Measurements from ENCODE around the gene KCNQ1. TPM values are rescaled to one million over a fixed set of nuclear protein-coding genes. Genes with fewer than 3 reads are reported as not detected.

KCNQ1 gene
- total RNA-seq, 1 experiment from 2014 or later, result 10.7 TPM

GRCh38 chr11:2410616-2411015, 34.2 kb upstream of the KCNQ1 start:
- H3K4me3 ChIP-seq (replicated peaks in 1 of 2; ENCODE audit: low read depth in 1 of 2, low read length in 2 of 2), result no peak overlapping the region
- no peaks in the 10 kb centered on the region for H4K20me1 ChIP-seq (ENCODE audit: insufficient read depth)
- H3K9ac ChIP-seq (ENCODE audit: low read length), result no peak overlapping the region
- no peaks in the 10 kb centered on the region for H3K9me3 ChIP-seq (ENCODE audit: control insufficient read depth in 1 of 2, insufficient read depth in 1 of 2, low read depth in 1 of 2, low read length in 2 of 2)
- no peaks in the 10 kb centered on the region for H3K79me2 ChIP-seq (ENCODE audit: insufficient read depth, low read length)
- no peak overlapping the region for H2AFZ ChIP-seq (ENCODE audit: low read depth, low read length, poor library complexity, severe bottlenecking)
- ChIA-PET CTCF (no interaction called here), POLR2A (no interaction called here), RAD21 (ENCODE audit: low non-redundant PET in 1 of 2, low total read pairs in 2 of 2, uncharacterized antibody in 2 of 2, unreplicated experiment in 2 of 2) (no interaction called here)
- ATAC-seq, result no peak
- DNase-seq (ENCODE audit: low read depth, low spot score), result no peak
- H3K4me2 ChIP-seq (ENCODE audit: low read length), result no peak overlapping the region
- TF ChIP-seq ZFX (IDR thresholded peaks at IDR 0.05) (no peak), YY1 (IDR thresholded peaks at IDR 0.05; ENCODE audit: extremely low read depth, insufficient replicate concordance, low read depth, low read length) (no peak), EGR1 (IDR thresholded peaks at IDR 0.05; ENCODE audit: low read depth) (no peak), ZNF274 (IDR thresholded peaks at IDR 0.05; ENCODE audit: low read depth, low read length) (no peak), ELF1 (IDR thresholded peaks at IDR 0.05; ENCODE audit: borderline replicate concordance, low read depth) (no peak), REST (IDR thresholded peaks at IDR 0.05; ENCODE audit: low read depth) (no peak), CEBPB (IDR thresholded peaks at IDR 0.05; ENCODE audit: low read depth) (no peak), SRF (IDR thresholded peaks at IDR 0.05; ENCODE audit: low read depth) (no peak), CBX3 (IDR thresholded peaks at IDR 0.05; ENCODE audit: low read depth) (no peak), POLR2AphosphoS5 (IDR thresholded peaks at IDR 0.05; ENCODE audit: low read depth, low read length) (no peak), ZBTB33 (IDR thresholded peaks at IDR 0.05; ENCODE audit: extremely low read depth, insufficient replicate concordance, low read length) (no peak), EZH2 (IDR thresholded peaks at IDR 0.05) (no peak), JUND (IDR thresholded peaks at IDR 0.05) (no peak), POLR2A (IDR thresholded peaks at IDR 0.05; ENCODE audit: borderline replicate concordance, extremely low read depth, insufficient read depth, insufficient read length) (no peak), SP1 (IDR thresholded peaks at IDR 0.05; ENCODE audit: low read depth) (no peak), CTCF (IDR thresholded peaks at IDR 0.05 in 2 of 3, conservative IDR thresholded peaks at IDR 0.05 in 1 of 3; ENCODE audit: borderline replicate concordance in 1 of 3, insufficient read depth in 1 of 3, low read depth in 2 of 3, low read length in 2 of 3) (no peak), TCF7L2 (IDR thresholded peaks at IDR 0.05; ENCODE audit: borderline replicate concordance, extremely low read depth, insufficient read depth, insufficient read length) (no peak), FOSL1 (IDR thresholded peaks at IDR 0.05; ENCODE audit: low read depth) (no peak)
- no TSS peak for BruUV-seq (replicated peaks)
- H3K27me3 ChIP-seq (ENCODE audit: insufficient read depth, low read length), result no peaks in the 10 kb centered on the region
- intact Hi-C loops (cut with micrococcal nuclease), result no loop called here
- H3K4me1 ChIP-seq (ENCODE audit: control insufficient read depth in 1 of 2, insufficient read depth in 2 of 2, low read length in 2 of 2), result no peaks in the 10 kb centered on the region
- H3K9me2 ChIP-seq (ENCODE audit: insufficient read depth), result no peaks in the 10 kb centered on the region
- H3K36me3 ChIP-seq (ENCODE audit: control insufficient read depth in 1 of 2, insufficient read depth in 2 of 2, low read length in 2 of 2), result no peaks in the 10 kb centered on the region
- no peak overlapping the region for H3K27ac ChIP-seq (ENCODE audit: low read depth, low read length)
